Measurements from ENCODE around the gene C2orf78.
"Not testable (repeated sequence)": the region's sequence is repeated elsewhere in the genome, so short reads cannot be mapped to it uniquely, and the experiment has no call there.

The C2orf78 gene

GRCh38 chr2:73783402-73783801 lies 581 bp upstream of the C2orf78 start:
- not testable (repeated sequence) for DNase-seq

DNA sequence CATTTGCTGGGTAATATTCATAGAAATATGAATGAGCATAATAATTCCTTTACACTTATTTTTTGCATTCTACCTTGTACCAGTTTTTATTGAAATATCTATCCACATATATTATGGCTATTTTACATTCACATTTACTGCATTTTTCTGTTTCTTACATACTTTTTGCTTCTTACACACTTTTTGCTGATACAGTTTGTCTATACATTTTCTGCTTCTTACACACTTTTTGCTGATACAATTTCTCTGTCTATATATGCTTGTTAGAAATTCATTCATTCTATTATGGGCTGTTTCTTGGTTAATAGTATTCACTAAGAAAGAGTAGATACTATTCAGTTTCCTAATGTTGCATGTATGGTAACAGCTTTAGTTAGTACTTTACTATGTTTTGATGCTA lies 27.9 kb downstream of the C2orf78 start:
- DNase-seq: no peak

GRCh38 chr2:73812635-73813034 lies 28.7 kb downstream of the C2orf78 start:
- DNase-seq: no peak

DNA sequence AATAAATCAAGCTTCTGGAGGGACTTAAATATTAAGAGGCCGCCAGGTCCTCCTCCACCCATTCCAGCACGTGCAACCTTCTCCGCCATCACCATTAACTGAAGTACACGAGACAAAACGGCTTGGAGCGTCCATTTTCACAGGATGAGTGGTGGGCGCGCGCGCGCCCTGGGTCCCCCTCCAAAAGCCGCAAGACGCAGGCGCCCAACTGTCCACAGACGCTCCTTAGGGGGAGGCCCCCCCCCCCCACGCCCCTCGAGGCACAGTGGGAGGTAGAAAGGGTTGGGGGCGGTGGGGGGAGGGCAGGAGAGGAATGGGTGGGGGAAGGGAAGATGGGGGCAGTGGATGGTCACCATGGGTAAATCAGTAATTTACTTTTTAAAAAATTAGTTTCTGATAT lies 34.3 kb downstream of the C2orf78 start:
- no peak for DNase-seq

- no peak for DNase-seq
Measured at GRCh38 chr2:73821227-73821626, 37.2 kb downstream of the C2orf78 start.

GRCh38 chr2:73821669-73822068 lies 37.7 kb downstream of the C2orf78 start:
- no peak for DNase-seq

GRCh38 chr2:73822276-73822675 lies 38.3 kb downstream of the C2orf78 start:
- no peak for DNase-seq

GRCh38 chr2:73822991-73823390 lies 39.0 kb downstream of the C2orf78 start:
- no peak for DNase-seq

DNA sequence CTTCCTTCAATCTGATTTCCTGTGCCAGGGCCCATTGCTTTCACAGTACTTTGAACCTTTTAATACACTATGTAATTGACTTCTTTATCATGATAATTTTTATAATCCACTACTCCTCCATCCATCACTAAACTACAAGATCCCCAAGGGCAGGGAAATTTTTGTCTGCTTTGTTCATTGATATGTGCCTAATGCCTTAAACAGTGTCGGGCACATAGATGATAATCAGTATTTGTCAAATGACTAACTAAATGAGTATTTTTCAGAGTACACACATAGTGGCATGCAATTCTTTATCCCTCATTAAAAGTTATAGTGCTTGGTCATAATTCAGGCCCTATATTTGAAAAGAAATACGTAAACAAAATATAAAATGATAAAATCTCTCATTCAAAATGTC lies 39.4 kb downstream of the C2orf78 start:
- DNase-seq: no peak

DNA sequence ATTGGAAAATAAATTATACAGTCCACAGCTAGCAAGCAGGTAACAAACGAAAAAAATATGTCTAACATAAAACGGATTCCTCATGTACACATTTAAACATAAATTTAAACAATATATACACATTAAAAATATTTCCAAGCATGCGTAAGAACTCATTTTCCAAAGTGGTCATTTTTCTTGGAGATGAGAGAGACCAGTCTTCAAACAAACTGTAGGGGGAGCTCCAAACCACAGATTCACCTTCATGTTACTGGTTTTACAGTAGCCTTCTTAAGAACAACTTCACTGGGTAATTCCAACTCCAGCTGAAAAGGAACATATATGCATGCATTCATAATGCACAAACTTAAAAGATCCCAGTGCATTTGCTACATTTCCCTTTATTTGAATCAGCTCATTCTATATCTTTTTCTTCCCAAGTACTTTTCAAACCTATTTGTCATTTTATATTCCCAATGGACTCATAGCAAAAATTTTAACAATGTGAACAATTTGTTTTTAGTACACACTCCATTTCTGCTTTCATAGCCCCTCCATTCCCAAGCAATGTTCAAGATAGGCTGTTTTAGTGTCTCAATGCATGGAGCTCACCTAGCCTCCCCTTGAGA lies 40.0 kb downstream of the C2orf78 start:
- no peak for DNase-seq

DNA sequence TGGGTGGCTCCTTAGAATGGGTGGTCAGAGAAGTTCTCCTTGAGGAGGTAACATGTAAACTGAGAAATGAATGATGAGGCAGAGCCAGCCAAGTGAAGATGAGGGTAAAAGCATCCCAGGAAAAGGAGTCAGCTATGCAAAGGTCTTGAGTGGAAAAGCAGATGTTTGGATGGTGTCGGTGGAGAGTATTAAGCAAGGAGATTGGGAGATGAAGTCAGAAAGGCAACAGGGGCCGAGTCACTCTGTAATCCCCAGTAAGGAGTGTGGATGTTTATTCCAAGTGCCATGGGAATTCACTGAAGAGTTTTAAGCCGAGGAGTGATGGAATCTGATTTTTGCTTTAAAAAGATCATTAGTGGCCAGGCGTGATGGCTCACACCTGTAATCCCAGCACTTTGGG lies 41.4 kb downstream of the C2orf78 start:
- DNase-seq: no peak

- no peak for DNase-seq
Measured at GRCh38 chr2:73827018-73827417, 43.0 kb downstream of the C2orf78 start.

DNA sequence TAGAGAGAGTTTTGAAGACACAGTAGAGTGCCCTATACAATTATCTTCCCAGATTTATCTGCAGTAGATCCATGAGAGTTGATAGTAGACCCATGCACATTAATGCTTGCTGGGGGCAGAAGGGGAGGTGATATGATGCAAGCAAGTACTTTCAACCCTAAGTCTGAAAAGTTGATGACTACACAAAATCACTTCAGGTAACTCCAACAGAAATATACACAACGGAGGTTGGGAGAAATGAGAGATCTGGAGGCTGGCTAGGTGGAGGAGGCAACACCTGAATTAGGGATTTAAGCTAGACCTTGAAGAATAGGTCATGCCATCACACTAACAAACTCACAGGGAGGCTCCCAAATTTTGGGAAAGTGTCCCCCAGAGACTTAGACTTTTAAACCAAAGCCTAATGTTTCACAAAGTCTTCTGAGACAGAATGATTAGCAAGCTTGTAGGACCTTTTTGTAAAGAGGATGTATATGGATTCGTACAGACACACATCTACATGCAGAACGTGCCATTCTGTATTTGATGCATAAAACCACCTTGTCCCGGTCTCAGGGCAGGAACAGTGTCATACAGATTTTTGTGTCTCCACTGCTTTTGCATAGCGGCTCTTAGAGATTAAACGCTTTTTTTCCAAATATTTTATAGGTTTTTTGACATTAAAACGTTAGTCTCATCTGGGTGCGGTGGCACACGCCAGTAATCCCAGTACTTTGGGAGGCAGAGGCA lies 43.8 kb downstream of the C2orf78 start:
- no peak for DNase-seq

GRCh38 chr2:73828389-73828817 lies 44.4 kb downstream of the C2orf78 start:
- DNase-seq: no peak

- peak; percentile 80 for DNase-seq
Measured at GRCh38 chr2:73828818-73829570, 45.0 kb downstream of the C2orf78 start, which contains the start of gene STAMBP. Gene STAMBP (plus strand): TSS chr2:73828961. CDS start chr2:73830857, 1,896 bp downstream.

- no peak for DNase-seq
Measured at GRCh38 chr2:73830871-73831401, 47.0 kb downstream of the C2orf78 start.

- DNase-seq: no peak
Measured at GRCh38 chr2:73832930-73833329, 48.9 kb downstream of the C2orf78 start.

- DNase-seq: no peak
Measured at GRCh38 chr2:73836141-73836943, 52.4 kb downstream of the C2orf78 start.

DNA sequence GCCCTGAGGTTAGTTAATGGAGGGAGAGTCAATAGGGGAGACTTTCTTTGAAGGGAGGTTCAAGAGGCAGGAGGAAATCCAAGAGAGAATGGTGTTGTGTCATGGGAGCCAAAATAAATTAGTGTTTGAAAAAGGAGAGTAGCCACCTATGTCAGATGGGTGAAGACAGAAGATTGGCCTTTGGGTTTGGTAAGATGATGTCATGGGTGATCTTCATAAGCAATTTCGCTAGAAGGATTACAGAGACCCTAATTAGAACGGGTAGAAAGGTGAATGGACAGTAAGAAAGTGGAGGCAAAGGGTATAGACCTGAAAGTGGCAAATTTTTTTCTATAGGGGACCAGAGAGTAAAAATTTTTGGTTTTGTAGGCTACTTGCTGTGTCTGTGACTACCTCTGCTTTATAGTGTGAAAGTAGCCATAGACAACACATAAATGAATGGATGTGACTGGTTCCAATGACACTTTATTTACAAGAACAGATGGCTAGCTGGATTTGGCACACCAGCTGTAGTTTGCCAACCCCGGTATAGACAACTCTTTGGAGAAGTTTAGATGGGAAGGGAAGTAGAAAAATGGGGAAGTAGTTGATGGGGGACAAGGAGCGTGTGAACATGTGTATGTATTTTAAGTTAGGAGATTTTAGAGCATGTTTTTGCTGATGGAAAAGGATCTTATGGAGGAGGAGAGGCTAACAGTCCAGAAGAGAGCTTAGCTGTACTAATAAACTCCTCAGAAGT lies 54.0 kb downstream of the C2orf78 start:
- no peak for DNase-seq

GRCh38 chr2:73838889-73839534 lies 55.0 kb downstream of the C2orf78 start:
- no peak for DNase-seq

- no peak for DNase-seq
Measured at GRCh38 chr2:73839653-73840411, 55.8 kb downstream of the C2orf78 start.
